HepG2 (cell line): ENCODE measurements around the gene MAGEB17. TPM values are rescaled to one million over a fixed set of nuclear protein-coding genes. Genes with fewer than 3 reads are reported as not detected.

Experiments used
- ATAC-seq: fragments of 200-7000 bp; cut with Tn5 transposase; 3 replicates; pipeline ENCODE4 v1.9.1; 2020; ENCODE audit warnings: mild to moderate bottlenecking, moderate library complexity
- BruUV-seq: library from RNA; stranded (reverse); fragments of 400-500 nt; replicated peaks from 2 replicates; lab custom pipeline; 2021; lab: Mats Ljungman, UMichigan
- CTCF ChIA-PET: fragments of 300-600 bp; formaldehyde crosslinking; extraction: SDS; loops from one replicate; lab custom pipeline; 2021; ENCODE audit warnings: low total read pairs, inconsistent platforms, low intra/inter-chr PET ratio; lab: Yijun Ruan, JAX
- POLR2A ChIA-PET: fragments of 350-600 bp; sonication (Branson Sonifier 250); formaldehyde crosslinking; loops from one replicate; lab custom pipeline; 2020; ENCODE audit warnings: antibody characterized with exemption, inconsistent platforms; lab: Yijun Ruan, JAX
- DNase-seq: peaks from one replicate; pipeline ENCODE4 v3.0.0-alpha.2; 2015; ENCODE audit warnings: low spot score
- FAIRE-seq: peaks from 3 replicates; lab custom pipeline; 2011; peaks lifted over from hg19 to GRCh38; lab: Jason Lieb, UNC
- H2AFZ ChIP-seq: one replicate; pipeline ENCODE4 v1.6.1; 2011; ENCODE audit warnings: low read length, inconsistent platforms
- H3K27ac ChIP-seq: fragments of 300-600 bp; 3 replicates; pipeline ENCODE4 v1.8.0; 2011; ENCODE audit warnings: mixed run types, mild to moderate bottlenecking, mixed read lengths, low read length, inconsistent platforms; ENCODE audit not compliant: insufficient read depth; ENCODE audit errors: extremely low read length
- H3K27me3 ChIP-seq, 2 experiments: fragments of 200-600 bp in 1 of 2; 2 replicates in 1 of 2; 3 replicates in 1 of 2; pipeline versions ENCODE4 v1.6.0 to v1.8.0; 2011; ENCODE audit warnings: low read length in 2 of 2, mild to moderate bottlenecking in 2 of 2, moderate library complexity in 2 of 2, inconsistent platforms in 1 of 2; ENCODE audit not compliant: insufficient read depth in 2 of 2, control insufficient read depth in 1 of 2
- H3K36me3 ChIP-seq, 2 experiments: fragments of 200-600 bp in 1 of 2; replicated peaks in 1 of 2; 2 replicates in 1 of 2; 3 replicates in 1 of 2; pipeline versions ENCODE4 v1.5.1 to v1.8.0; 2011; ENCODE audit warnings: low read length in 2 of 2, inconsistent platforms in 1 of 2; ENCODE audit not compliant: insufficient read depth in 2 of 2, control insufficient read depth in 1 of 2
- H3K4me1 ChIP-seq: 2 replicates; pipeline ENCODE4 v1.5.1; 2012; ENCODE audit warnings: low read length, inconsistent platforms; ENCODE audit not compliant: insufficient read depth
- H3K4me2 ChIP-seq: 2 replicates; pipeline ENCODE4 v1.6.0; 2011; ENCODE audit warnings: low read depth, low read length, inconsistent platforms
- H3K4me3 ChIP-seq, 3 experiments: fragments of 200-600 bp in 1 of 3; sonication (generic), shearing (Covaris generic) in 1 of 3; replicated peaks in 1 of 3; 2 replicates each; pipeline ENCODE4 v1.5.1; 2011 to 2016; ENCODE audit warnings: low read length in 3 of 3, inconsistent platforms in 2 of 3, low read depth in 2 of 3, mild to moderate bottlenecking in 2 of 3, control low read depth in 1 of 3, mixed read lengths in 1 of 3; ENCODE audit not compliant: insufficient read depth in 1 of 3
- H3K79me2 ChIP-seq: one replicate; pipeline ENCODE4 v1.6.1; 2011; ENCODE audit warnings: low read length, inconsistent platforms; ENCODE audit not compliant: insufficient read depth
- H3K9ac ChIP-seq: 2 replicates; pipeline ENCODE4 v1.6.0; 2011; ENCODE audit warnings: mild to moderate bottlenecking, low read depth, low read length, inconsistent platforms; ENCODE audit not compliant: insufficient read depth
- H3K9me3 ChIP-seq: 2 replicates; pipeline ENCODE4 v1.5.1; 2012; ENCODE audit warnings: mild to moderate bottlenecking, low read length
- H4K20me1 ChIP-seq: 2 replicates; pipeline ENCODE4 v1.6.0; 2011; ENCODE audit warnings: inconsistent platforms, mild to moderate bottlenecking, low read length, moderate library complexity; ENCODE audit not compliant: insufficient read depth
- GFI1 ChIP-seq: sonication (generic); formaldehyde crosslinking; IDR thresholded peaks from 2 replicates; pipeline ENCODE4 v1.5.0; 2020; ENCODE audit warnings: missing genetic modification reagents, mild to moderate bottlenecking, borderline replicate concordance
- HOXA3 ChIP-seq: sonication (generic); formaldehyde crosslinking; IDR thresholded peaks from 2 replicates; pipeline ENCODE4 v1.5.0; 2020; ENCODE audit warnings: missing genetic modification reagents
- MIXL1 ChIP-seq: IDR thresholded peaks from 2 replicates; pipeline ENCODE4 v1.6.1; 2016
- ZNF232 ChIP-seq: sonication (generic); formaldehyde crosslinking; IDR thresholded peaks from 2 replicates; pipeline ENCODE4 v1.4.0; 2020; ENCODE audit warnings: missing genetic modification reagents, borderline replicate concordance
- ZNF264 ChIP-seq: sonication (generic); formaldehyde crosslinking; IDR thresholded peaks from 2 replicates; pipeline ENCODE4 v1.4.0; 2020; ENCODE audit warnings: missing genetic modification reagents
- WGBS: methylation state at CpG from one replicate; pipeline ENCODE4 v1.1.6; 2017; ENCODE audit warnings: low lambda C conversion rate; 5-methylcytosine and 5-hydroxymethylcytosine counted together
- in situ Hi-C: cut with HindIII; loops from 2 replicates; pipeline ENCODE4 v1.10.0; 2017; ENCODE audit warnings: low pct_unique_long_range_greater_than_20kb; ENCODE audit not compliant: extremely low pct_ligation_motif_present
- intact Hi-C: fragments of 100-400 bp; cut with micrococcal nuclease; formaldehyde crosslinking; loops from one replicate; pipeline ENCODE4 v1.10.0; 2022; ENCODE audit not compliant: unreplicated experiment
- polyA plus RNA-seq, 8 experiments: library from polyadenylated mRNA; depleted of rRNA in 3 of 8; stranded (reverse) in 7 of 8; unstranded in 1 of 8; fragments of >200 nt; fragmentation: Illumina TruSeq in 4 of 8; extraction: Trizol in 4 of 8; gene quantifications; 2 replicates each; pipeline versions ENCODE4 v1.2.1 to v1.2.3, GENCODE V29; 2011 to 2016; ENCODE audit warnings: low read depth in 4 of 8, missing spikeins in 1 of 8, mixed read lengths in 1 of 8; ENCODE audit not compliant: insufficient read depth in 1 of 8
- total RNA-seq, 5 experiments: library from RNA; depleted of rRNA; stranded (reverse); fragments of >200 nt; fragmentation: Illumina TruSeq; extraction: Trizol; gene quantifications; 2 replicates each; pipeline ENCODE4 v1.2.3, GENCODE V29; 2016; ENCODE audit warnings: low read depth in 1 of 5
- TF ChIP-seq, protein P1 (sequence below): IDR thresholded peaks from 2 replicates; pipeline ENCODE4 v1.6.1; 2016; ENCODE audit warnings: missing compliant biosample characterization, missing genetic modification reagents, borderline replicate concordance
- TF ChIP-seq, protein P2 (sequence below): sonication (generic); formaldehyde crosslinking; IDR thresholded peaks from 2 replicates; pipeline ENCODE4 v1.5.0; 2020; ENCODE audit warnings: missing genetic modification reagents

The MAGEB17 gene
- total and polyA plus RNA-seq, 2 of the 13 experiments (the other 11 are each of a cell fraction or from before 2014, with no cell fraction given) = not detected

DNA sequence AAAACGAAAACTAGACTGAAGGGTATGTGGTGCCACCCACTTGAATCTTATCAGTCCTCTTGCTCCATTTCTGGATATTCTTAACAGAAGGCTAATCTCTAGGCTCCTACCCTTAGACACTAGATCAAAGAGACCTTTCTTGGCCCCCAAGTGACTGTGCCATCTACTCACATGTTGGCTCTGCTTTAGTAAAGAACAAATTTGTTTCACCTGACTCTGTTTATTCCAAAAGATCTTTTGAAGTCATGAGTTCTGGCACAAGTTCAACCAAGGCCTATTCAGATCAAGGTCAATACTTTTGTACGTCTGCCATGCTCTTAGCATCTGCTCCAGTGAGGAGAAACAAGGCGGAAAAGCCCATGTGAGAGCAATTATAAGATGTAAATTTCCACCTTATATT, 37.3 kb downstream of the MAGEB17 start:
- intact Hi-C loops (no loop called here), in situ Hi-C loops (no loop called here)
- 33% methylated on average over 3 of the region's 3 CpGs for WGBS
- ATAC-seq (no peak), DNase-seq (no peak), FAIRE-seq (no peak)
- ChIA-PET CTCF (no interaction called here), POLR2A (no interaction called here)
- Histone ChIP-seq H3K79me2 (no peaks in the 10 kb centered on the region), H3K9me3 (no peaks in the 10 kb centered on the region), H3K36me3 (no peaks in the 10 kb centered on the region), H3K27ac (no peak overlapping the region), H3K27me3 (no peaks in the 10 kb centered on the region), H3K4me3 (no peak overlapping the region), H4K20me1 (no peaks in the 10 kb centered on the region), H3K4me2 (no peak overlapping the region), H2AFZ (no peak overlapping the region), H3K9ac (no peak overlapping the region), H3K4me1 (no peaks in the 10 kb centered on the region)
- BruUV-seq = no TSS peak
- no peak for TF ChIP-seq GFI1 (CRISPR knock-in tag)
- no peak for TF ChIP-seq ZNF232 (CRISPR knock-in tag)
- TF ChIP-seq, protein P1, sequence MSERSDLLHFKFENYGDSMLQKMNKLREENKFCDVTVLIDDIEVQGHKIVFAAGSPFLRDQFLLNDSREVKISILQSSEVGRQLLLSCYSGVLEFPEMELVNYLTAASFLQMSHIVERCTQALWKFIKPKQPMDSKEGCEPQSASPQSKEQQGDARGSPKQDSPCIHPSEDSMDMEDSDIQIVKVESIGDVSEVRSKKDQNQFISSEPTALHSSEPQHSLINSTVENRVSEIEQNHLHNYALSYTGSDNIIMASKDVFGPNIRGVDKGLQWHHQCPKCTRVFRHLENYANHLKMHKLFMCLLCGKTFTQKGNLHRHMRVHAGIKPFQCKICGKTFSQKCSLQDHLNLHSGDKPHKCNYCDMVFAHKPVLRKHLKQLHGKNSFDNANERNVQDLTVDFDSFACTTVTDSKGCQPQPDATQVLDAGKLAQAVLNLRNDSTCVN (CRISPR knock-in tag) = no peak

DNA sequence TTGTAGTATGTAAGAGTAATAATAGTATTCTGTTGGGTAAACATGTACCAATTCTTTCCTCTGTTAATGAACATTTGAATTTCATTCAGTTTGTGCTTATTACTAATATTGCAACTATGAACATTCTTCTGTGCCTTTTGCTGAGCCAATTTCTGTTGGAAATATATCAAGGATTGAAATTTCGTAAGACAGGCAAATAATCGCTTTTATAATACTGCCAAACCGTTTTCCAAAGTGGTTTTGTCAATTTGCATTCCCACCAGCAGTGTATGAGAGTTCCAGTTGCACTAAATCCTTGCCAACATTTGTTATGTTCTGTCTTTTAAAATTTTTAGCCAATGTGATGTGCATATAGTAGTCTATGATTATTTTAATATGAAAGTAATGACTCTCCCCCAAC, 38.6 kb downstream of the MAGEB17 start:
- no peaks in the 10 kb centered on the region for H3K4me1 ChIP-seq
- FAIRE-seq = no peak
- in situ Hi-C loops = no loop called here

More for the DNA sequence above, 38.6 kb downstream of the MAGEB17 start:
- TF ChIP-seq ZNF264 (CRISPR knock-in tag) (no peak), MIXL1 (CRISPR knock-in tag) (no peak), HOXA3 (CRISPR knock-in tag) (no peak)
- TF ChIP-seq, protein P2, sequence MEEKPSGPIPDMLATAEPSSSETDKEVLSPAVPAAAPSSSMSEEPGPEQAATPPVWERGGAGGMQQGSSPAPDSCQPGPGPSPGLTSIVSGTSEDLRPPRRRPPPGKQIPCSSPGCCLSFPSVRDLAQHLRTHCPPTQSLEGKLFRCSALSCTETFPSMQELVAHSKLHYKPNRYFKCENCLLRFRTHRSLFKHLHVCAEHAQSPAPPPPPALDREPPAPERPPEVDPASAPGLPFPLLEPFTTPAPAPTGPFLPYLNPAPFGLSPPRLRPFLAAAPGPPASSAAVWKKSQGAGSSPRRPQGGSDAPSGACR (CRISPR knock-in tag) = no peak
- ChIA-PET POLR2A (no interaction called here), CTCF (no interaction called here)
- no peaks in the 10 kb centered on the region for H3K79me2 ChIP-seq
- 2% methylated on average over 3 of the region's 3 CpGs for WGBS
- H3K9ac ChIP-seq = no peak overlapping the region
- H3K4me3 ChIP-seq = no peak overlapping the region
- DNase-seq (no peak), ATAC-seq (no peak)
- no peak overlapping the region for H3K4me2 ChIP-seq
- H3K27ac ChIP-seq = no peak overlapping the region
- no peaks in the 10 kb centered on the region for H3K36me3 ChIP-seq
- H3K27me3 ChIP-seq = no peaks in the 10 kb centered on the region
- no TSS peak for BruUV-seq
- no peaks in the 10 kb centered on the region for H3K9me3 ChIP-seq
- intact Hi-C loops = no loop called here
- no peaks in the 10 kb centered on the region for H4K20me1 ChIP-seq
- no peak overlapping the region for H2AFZ ChIP-seq
